OCI-LY1 (cell line): ENCODE measurements around the gene PANK3.

ENCODE experiments used
- H2AFZ ChIP-seq: fragments of 200-600 bp; sonication (generic), shearing (Covaris generic); 2 replicates; pipeline ENCODE4 v1.6.0; 2014; ENCODE audit warnings: antibody characterized with exemption, mild to moderate bottlenecking, low read length
- H3F3A ChIP-seq: fragments of 200-600 bp; sonication (generic), shearing (Covaris generic); 2 replicates; pipeline ENCODE4 v1.6.0; 2014; ENCODE audit warnings: mild to moderate bottlenecking, antibody characterized with exemption, low read length, moderate library complexity; ENCODE audit not compliant: insufficient read depth
- H3K27ac ChIP-seq: fragments of 200-600 bp; sonication (generic); 2 replicates; pipeline ENCODE4 v1.5.1; 2014; ENCODE audit warnings: low read length, mixed run types, mild to moderate bottlenecking, low read depth; ENCODE audit not compliant: poor library complexity, severe bottlenecking
- H3K27me3 ChIP-seq: fragments of 200-600 bp; sonication (generic); 2 replicates; pipeline ENCODE4 v1.6.0; 2014; ENCODE audit warnings: antibody characterized with exemption, mild to moderate bottlenecking, low read length, moderate library complexity; ENCODE audit not compliant: insufficient read depth
- H3K36me3 ChIP-seq: fragments of 200-600 bp; sonication (generic); 2 replicates; pipeline ENCODE4 v1.6.1; 2014; ENCODE audit warnings: mild to moderate bottlenecking, antibody characterized with exemption, low read length, moderate library complexity, mixed read lengths; ENCODE audit not compliant: insufficient read depth
- H3K4me1 ChIP-seq: fragments of 200-600 bp; sonication (generic); 2 replicates; pipeline ENCODE4 v1.5.1; 2014; ENCODE audit warnings: mild to moderate bottlenecking, low read length, moderate library complexity; ENCODE audit not compliant: insufficient read depth, severe bottlenecking
- H3K4me2 ChIP-seq: fragments of 200-600 bp; sonication (generic), shearing (Covaris generic); 2 replicates; pipeline ENCODE4 v1.6.1; 2014; ENCODE audit warnings: low read length
- H3K4me3 ChIP-seq: fragments of 200-600 bp; sonication (generic); 2 replicates; pipeline ENCODE4 v1.5.1; 2014; ENCODE audit warnings: low read length, low read depth, mild to moderate bottlenecking, mixed read lengths; ENCODE audit not compliant: poor library complexity, severe bottlenecking
- H3K79me2 ChIP-seq: fragments of 200-600 bp; shearing (Covaris generic); 2 replicates; pipeline ENCODE4 v1.6.1; 2016; ENCODE audit warnings: mixed run types, low read length, mixed read lengths; ENCODE audit not compliant: insufficient read depth
- H3K9ac ChIP-seq: fragments of 200-600 bp; sonication (generic), shearing (Covaris generic); 2 replicates; pipeline ENCODE4 v1.6.1; 2014; ENCODE audit warnings: mild to moderate bottlenecking, low read length, mixed read lengths
- H3K9me2 ChIP-seq: fragments of 200-600 bp; sonication (generic), shearing (Covaris generic); 2 replicates; pipeline ENCODE4 v1.6.1; 2014; ENCODE audit warnings: low read depth, mild to moderate bottlenecking, low read length, mixed read lengths
- H3K9me3 ChIP-seq: fragments of 200-600 bp; shearing (Covaris generic); 2 replicates; pipeline ENCODE4 v1.6.1; 2014; ENCODE audit warnings: low read length, mixed read lengths
- H4K20me1 ChIP-seq: fragments of 200-600 bp; sonication (generic), shearing (Covaris generic); 2 replicates; pipeline ENCODE4 v1.6.0; 2016; ENCODE audit warnings: mild to moderate bottlenecking, low read length; ENCODE audit not compliant: insufficient read depth
- EZH2 ChIP-seq: fragments of 200-600 bp; sonication (generic), shearing (Covaris generic); IDR thresholded peaks from 2 replicates; pipeline ENCODE4 v1.8.0; 2017; ENCODE audit warnings: borderline replicate concordance, mixed run types, mild to moderate bottlenecking, antibody characterized with exemption, low read length, moderate library complexity, mixed read lengths
- TF ChIP-seq, protein P1 (sequence below): fragments of 200-600 bp; sonication (generic), shearing (Covaris generic); IDR thresholded peaks from 2 replicates; pipeline ENCODE4 v1.5.1; 2017; ENCODE audit warnings: mild to moderate bottlenecking, antibody characterized with exemption, low read length, moderate library complexity, mixed read lengths

The PANK3 gene

GRCh38 chr5:168614661-168615060 is 35.5 kb upstream of the PANK3 start:
- Histone ChIP-seq H3K4me1 (no peaks in the 10 kb centered on the region), H3K4me2 (no peak overlapping the region), H3K9me2 (no peaks in the 10 kb centered on the region), H3F3A (no peaks in the 10 kb centered on the region), H4K20me1 (no peaks in the 10 kb centered on the region), H2AFZ (no peak overlapping the region), H3K27ac (no peak overlapping the region), H3K36me3 (no peaks in the 10 kb centered on the region), H3K4me3 (no peak overlapping the region), H3K79me2 (no peaks in the 10 kb centered on the region), H3K9ac (no peak overlapping the region), H3K9me3 (no peaks in the 10 kb centered on the region), H3K27me3 (no peaks in the 10 kb centered on the region)
- no peak for TF ChIP-seq EZH2
- TF ChIP-seq, protein P1, sequence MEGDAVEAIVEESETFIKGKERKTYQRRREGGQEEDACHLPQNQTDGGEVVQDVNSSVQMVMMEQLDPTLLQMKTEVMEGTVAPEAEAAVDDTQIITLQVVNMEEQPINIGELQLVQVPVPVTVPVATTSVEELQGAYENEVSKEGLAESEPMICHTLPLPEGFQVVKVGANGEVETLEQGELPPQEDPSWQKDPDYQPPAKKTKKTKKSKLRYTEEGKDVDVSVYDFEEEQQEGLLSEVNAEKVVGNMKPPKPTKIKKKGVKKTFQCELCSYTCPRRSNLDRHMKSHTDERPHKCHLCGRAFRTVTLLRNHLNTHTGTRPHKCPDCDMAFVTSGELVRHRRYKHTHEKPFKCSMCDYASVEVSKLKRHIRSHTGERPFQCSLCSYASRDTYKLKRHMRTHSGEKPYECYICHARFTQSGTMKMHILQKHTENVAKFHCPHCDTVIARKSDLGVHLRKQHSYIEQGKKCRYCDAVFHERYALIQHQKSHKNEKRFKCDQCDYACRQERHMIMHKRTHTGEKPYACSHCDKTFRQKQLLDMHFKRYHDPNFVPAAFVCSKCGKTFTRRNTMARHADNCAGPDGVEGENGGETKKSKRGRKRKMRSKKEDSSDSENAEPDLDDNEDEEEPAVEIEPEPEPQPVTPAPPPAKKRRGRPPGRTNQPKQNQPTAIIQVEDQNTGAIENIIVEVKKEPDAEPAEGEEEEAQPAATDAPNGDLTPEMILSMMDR, result no peak

- H2AFZ ChIP-seq, result no peak overlapping the region
- no peak overlapping the region for H3K27ac ChIP-seq
- H3K4me3 ChIP-seq, result no peak overlapping the region
- H3K4me2 ChIP-seq, result no peak overlapping the region
- no peaks in the 10 kb centered on the region for H4K20me1 ChIP-seq
- no peaks in the 10 kb centered on the region for H3K4me1 ChIP-seq
- H3K9ac ChIP-seq, result no peak overlapping the region
- TF ChIP-seq, protein P1, result no peak
- no peak for TF ChIP-seq EZH2
- H3K27me3 ChIP-seq, result no peaks in the 10 kb centered on the region
- H3K9me3 ChIP-seq, result no peaks in the 10 kb centered on the region
- no peaks in the 10 kb centered on the region for H3K36me3 ChIP-seq
- H3K79me2 ChIP-seq, result no peaks in the 10 kb centered on the region
- no peaks in the 10 kb centered on the region for H3K9me2 ChIP-seq
- no peaks in the 10 kb centered on the region for H3F3A ChIP-seq
Measured at GRCh38 chr5:168613996-168614395, 34.8 kb upstream of the PANK3 start.

DNA sequence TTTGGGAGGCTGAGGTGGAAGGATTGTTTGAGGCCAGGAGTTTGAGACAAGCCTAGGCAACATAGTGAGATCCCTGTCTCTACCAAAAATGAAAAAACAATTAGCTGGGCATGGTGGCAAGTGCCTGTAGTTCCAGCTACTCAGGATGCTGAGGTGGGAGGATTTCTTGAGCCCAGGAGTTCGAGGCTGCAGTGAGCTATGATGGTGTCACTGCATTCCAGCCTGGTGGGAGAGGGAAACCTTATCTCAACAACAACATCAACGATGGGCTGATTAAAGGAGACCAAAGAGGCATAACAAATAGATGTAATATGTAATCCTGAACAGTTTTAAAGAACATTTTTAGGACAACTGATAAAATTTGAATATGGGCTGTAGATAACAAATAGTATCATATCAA is 34.2 kb upstream of the PANK3 start:
- H3K9me3 ChIP-seq, result no peaks in the 10 kb centered on the region
- H3K4me3 ChIP-seq, result no peak overlapping the region
- no peaks in the 10 kb centered on the region for H3K36me3 ChIP-seq
- H3K4me2 ChIP-seq, result no peak overlapping the region
- H3K27me3 ChIP-seq, result no peaks in the 10 kb centered on the region
- H3F3A ChIP-seq, result no peaks in the 10 kb centered on the region
- no peaks in the 10 kb centered on the region for H4K20me1 ChIP-seq
- no peaks in the 10 kb centered on the region for H3K9me2 ChIP-seq
- TF ChIP-seq, protein P1, result no peak
- no peak for TF ChIP-seq EZH2
- no peak overlapping the region for H3K27ac ChIP-seq
- no peak overlapping the region for H3K9ac ChIP-seq
- no peaks in the 10 kb centered on the region for H3K4me1 ChIP-seq
- no peaks in the 10 kb centered on the region for H3K79me2 ChIP-seq
- no peak overlapping the region for H2AFZ ChIP-seq
